ENCODE data around the gene COPS6.

- TF ChIP-seq CEBPB (IDR thresholded peaks at IDR 0.05) (no peak), FOXM1 (IDR thresholded peaks at IDR 0.05; ENCODE audit: borderline replicate concordance, low read depth) (no peak), CREB1 (IDR thresholded peaks at IDR 0.05; ENCODE audit: low read depth) (no peak), RAD21 (IDR thresholded peaks at IDR 0.05; ENCODE audit: low read depth) (no peak), EP300 (IDR thresholded peaks at IDR 0.05; ENCODE audit: borderline replicate concordance) (no peak), USF1 (IDR thresholded peaks at IDR 0.05) (no peak), EGR1 (IDR thresholded peaks at IDR 0.05) (no peak), YY1 (IDR thresholded peaks at IDR 0.05; ENCODE audit: low read depth) (no peak), TEAD4 (IDR thresholded peaks at IDR 0.05) (no peak), TAF1 (IDR thresholded peaks at IDR 0.05; ENCODE audit: low read depth) (no peak), NFIC (IDR thresholded peaks at IDR 0.05) (no peak), ZBTB7A (IDR thresholded peaks at IDR 0.05; ENCODE audit: low read depth) (no peak)
- TF ChIP-seq, protein P1, sequence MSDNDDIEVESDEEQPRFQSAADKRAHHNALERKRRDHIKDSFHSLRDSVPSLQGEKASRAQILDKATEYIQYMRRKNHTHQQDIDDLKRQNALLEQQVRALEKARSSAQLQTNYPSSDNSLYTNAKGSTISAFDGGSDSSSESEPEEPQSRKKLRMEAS (IDR thresholded peaks at IDR 0.05) = no peak
- TF ChIP-seq, protein P2, sequence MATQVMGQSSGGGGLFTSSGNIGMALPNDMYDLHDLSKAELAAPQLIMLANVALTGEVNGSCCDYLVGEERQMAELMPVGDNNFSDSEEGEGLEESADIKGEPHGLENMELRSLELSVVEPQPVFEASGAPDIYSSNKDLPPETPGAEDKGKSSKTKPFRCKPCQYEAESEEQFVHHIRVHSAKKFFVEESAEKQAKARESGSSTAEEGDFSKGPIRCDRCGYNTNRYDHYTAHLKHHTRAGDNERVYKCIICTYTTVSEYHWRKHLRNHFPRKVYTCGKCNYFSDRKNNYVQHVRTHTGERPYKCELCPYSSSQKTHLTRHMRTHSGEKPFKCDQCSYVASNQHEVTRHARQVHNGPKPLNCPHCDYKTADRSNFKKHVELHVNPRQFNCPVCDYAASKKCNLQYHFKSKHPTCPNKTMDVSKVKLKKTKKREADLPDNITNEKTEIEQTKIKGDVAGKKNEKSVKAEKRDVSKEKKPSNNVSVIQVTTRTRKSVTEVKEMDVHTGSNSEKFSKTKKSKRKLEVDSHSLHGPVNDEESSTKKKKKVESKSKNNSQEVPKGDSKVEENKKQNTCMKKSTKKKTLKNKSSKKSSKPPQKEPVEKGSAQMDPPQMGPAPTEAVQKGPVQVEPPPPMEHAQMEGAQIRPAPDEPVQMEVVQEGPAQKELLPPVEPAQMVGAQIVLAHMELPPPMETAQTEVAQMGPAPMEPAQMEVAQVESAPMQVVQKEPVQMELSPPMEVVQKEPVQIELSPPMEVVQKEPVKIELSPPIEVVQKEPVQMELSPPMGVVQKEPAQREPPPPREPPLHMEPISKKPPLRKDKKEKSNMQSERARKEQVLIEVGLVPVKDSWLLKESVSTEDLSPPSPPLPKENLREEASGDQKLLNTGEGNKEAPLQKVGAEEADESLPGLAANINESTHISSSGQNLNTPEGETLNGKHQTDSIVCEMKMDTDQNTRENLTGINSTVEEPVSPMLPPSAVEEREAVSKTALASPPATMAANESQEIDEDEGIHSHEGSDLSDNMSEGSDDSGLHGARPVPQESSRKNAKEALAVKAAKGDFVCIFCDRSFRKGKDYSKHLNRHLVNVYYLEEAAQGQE (IDR thresholded peaks at IDR 0.05; ENCODE audit: low read depth) = no peak
These were observed 40.1 kb upstream of the COPS6 start for GRCh38 chr7:100048680-100049079.

All from Ishikawa (cell line).